ENCODE results near the gene FBXO33.

DNA sequence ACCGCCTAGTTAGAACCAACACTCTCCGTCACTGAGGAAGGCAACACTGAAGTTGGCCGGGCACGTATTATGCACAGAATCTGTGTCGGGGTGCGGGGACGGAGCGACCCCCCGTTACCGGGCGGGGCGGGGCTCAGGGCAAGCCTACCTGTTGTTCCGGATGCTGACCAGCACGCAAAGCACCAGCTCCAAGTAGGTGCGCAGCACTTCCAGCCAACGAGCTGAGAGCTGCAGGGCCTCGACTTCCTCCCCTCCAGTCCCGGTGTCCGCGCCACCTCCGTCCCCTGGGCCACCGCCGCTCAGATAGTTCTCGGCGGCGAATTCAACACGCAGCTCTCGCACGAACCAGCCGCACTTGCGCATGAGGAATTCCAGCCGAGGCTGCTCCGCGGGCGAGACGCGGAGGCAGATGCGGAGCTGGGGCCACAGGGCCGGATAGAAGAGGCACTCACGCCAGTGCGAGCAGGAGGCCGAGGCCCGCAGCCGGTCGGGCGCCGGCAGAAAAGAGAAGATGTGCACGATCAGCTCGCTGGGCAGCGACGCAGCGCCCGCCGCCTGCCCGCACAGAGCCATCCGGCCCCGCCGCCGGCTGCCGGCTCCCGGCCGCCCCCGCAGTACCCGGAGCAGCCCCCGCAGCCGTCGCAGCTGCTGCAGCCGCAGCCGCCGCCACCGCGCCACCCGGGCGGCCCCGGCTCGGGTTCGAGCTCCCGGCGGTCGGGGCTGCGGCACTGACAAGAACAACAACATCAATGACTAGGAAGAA lies 636 bp downstream of the FBXO33 start:
- TF ChIP-seq CEBPB (IDR thresholded peaks at IDR 0.05) (no peak), EGR1 (IDR thresholded peaks at IDR 0.05) (no peak), FOXM1 (IDR thresholded peaks at IDR 0.05; ENCODE audit: borderline replicate concordance, low read depth) (no peak), EP300 (IDR thresholded peaks at IDR 0.05; ENCODE audit: borderline replicate concordance) (no peak), TAF1 (IDR thresholded peaks at IDR 0.05; ENCODE audit: low read depth) (peak; percentile 65; the same call in 1 of the 2 replicates), USF1 (IDR thresholded peaks at IDR 0.05) (no peak)
- TF ChIP-seq, protein P1, sequence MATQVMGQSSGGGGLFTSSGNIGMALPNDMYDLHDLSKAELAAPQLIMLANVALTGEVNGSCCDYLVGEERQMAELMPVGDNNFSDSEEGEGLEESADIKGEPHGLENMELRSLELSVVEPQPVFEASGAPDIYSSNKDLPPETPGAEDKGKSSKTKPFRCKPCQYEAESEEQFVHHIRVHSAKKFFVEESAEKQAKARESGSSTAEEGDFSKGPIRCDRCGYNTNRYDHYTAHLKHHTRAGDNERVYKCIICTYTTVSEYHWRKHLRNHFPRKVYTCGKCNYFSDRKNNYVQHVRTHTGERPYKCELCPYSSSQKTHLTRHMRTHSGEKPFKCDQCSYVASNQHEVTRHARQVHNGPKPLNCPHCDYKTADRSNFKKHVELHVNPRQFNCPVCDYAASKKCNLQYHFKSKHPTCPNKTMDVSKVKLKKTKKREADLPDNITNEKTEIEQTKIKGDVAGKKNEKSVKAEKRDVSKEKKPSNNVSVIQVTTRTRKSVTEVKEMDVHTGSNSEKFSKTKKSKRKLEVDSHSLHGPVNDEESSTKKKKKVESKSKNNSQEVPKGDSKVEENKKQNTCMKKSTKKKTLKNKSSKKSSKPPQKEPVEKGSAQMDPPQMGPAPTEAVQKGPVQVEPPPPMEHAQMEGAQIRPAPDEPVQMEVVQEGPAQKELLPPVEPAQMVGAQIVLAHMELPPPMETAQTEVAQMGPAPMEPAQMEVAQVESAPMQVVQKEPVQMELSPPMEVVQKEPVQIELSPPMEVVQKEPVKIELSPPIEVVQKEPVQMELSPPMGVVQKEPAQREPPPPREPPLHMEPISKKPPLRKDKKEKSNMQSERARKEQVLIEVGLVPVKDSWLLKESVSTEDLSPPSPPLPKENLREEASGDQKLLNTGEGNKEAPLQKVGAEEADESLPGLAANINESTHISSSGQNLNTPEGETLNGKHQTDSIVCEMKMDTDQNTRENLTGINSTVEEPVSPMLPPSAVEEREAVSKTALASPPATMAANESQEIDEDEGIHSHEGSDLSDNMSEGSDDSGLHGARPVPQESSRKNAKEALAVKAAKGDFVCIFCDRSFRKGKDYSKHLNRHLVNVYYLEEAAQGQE (IDR thresholded peaks at IDR 0.05; ENCODE audit: low read depth), result no peak
- TF ChIP-seq, protein P2, sequence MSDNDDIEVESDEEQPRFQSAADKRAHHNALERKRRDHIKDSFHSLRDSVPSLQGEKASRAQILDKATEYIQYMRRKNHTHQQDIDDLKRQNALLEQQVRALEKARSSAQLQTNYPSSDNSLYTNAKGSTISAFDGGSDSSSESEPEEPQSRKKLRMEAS (IDR thresholded peaks at IDR 0.05), result 0 out of 2 replicates have a peak, but pooled peaks have one; percentile 12
